HepG2 (cell line): Measurements from ENCODE around the gene NKX1-2. TPM values are rescaled to one million over a fixed set of nuclear protein-coding genes. Genes with fewer than 3 reads are reported as not detected.

Source experiments
- FOXO1 ChIP-seq: sonication (generic); formaldehyde crosslinking; IDR thresholded peaks from 2 replicates; pipeline ENCODE4 v1.4.0; 2020; ENCODE audit warnings: missing genetic modification reagents
- JUN ChIP-seq: sonication (generic); formaldehyde crosslinking; IDR thresholded peaks from 2 replicates; pipeline ENCODE4 v1.4.0; 2020; ENCODE audit warnings: mild to moderate bottlenecking, missing genetic modification reagents
- KLF6 ChIP-seq: IDR thresholded peaks from 2 replicates; pipeline ENCODE4 v1.8.0; 2016; ENCODE audit warnings: missing biosample characterization, missing genetic modification reagents
- NBN ChIP-seq: fragments of 450-650 bp; conservative IDR thresholded peaks from 2 replicates; pipeline ENCODE4 v1.6.1; 2017
- NFKBIZ ChIP-seq: IDR thresholded peaks from 2 replicates; pipeline ENCODE4 v1.6.1; 2018; ENCODE audit warnings: missing genetic modification reagents, missing compliant biosample characterization
- PHF5A ChIP-seq: IDR thresholded peaks from one replicate; pipeline ENCODE4 v1.6.1; 2018; ENCODE audit warnings: low read depth, missing genetic modification reagents; ENCODE audit not compliant: unreplicated experiment
- PRPF4 ChIP-seq: fragments of 200-400 bp; formaldehyde crosslinking; IDR thresholded peaks from 2 replicates; pipeline ENCODE4 v1.6.1; 2016; ENCODE audit warnings: low read length, low read depth; ENCODE audit not compliant: poor library complexity, severe bottlenecking
- PTBP1 ChIP-seq: fragments of 200-400 bp; formaldehyde crosslinking; IDR thresholded peaks from 2 replicates; pipeline ENCODE4 v1.6.1; 2018; ENCODE audit warnings: low read length, low read depth; ENCODE audit not compliant: poor library complexity, severe bottlenecking
- RFX3 ChIP-seq: IDR thresholded peaks from 2 replicates; pipeline ENCODE4 v1.6.1; 2016; ENCODE audit warnings: missing biosample characterization, missing genetic modification reagents
- THAP8 ChIP-seq: sonication (generic); formaldehyde crosslinking; IDR thresholded peaks from 2 replicates; pipeline ENCODE4 v1.5.1; 2020; ENCODE audit warnings: missing genetic modification reagents, mild to moderate bottlenecking, borderline replicate concordance
- ZBTB7A ChIP-seq: sonication (generic); formaldehyde crosslinking; IDR thresholded peaks from 2 replicates; pipeline ENCODE4 v1.8.0; 2022; ENCODE audit warnings: mild to moderate bottlenecking, missing genetic modification reagents
- ZFX ChIP-seq: sonication (generic); formaldehyde crosslinking; IDR thresholded peaks from 2 replicates; pipeline ENCODE4 v1.4.0; 2020; ENCODE audit warnings: mild to moderate bottlenecking, low read depth, missing genetic modification reagents, moderate library complexity
- ZNF143 ChIP-seq: sonication (generic); formaldehyde crosslinking; IDR thresholded peaks from 2 replicates; pipeline ENCODE4 v1.4.0; 2020; ENCODE audit warnings: missing genetic modification reagents
- ZNF224 ChIP-seq: sonication (generic); formaldehyde crosslinking; IDR thresholded peaks from 2 replicates; pipeline ENCODE4 v1.5.0; 2020; ENCODE audit warnings: mild to moderate bottlenecking, missing genetic modification reagents
- ZNF225 ChIP-seq: sonication (generic); formaldehyde crosslinking; IDR thresholded peaks from 2 replicates; pipeline ENCODE4 v1.4.0; 2020; ENCODE audit warnings: mild to moderate bottlenecking, missing genetic modification reagents
- ZNF432 ChIP-seq: sonication (generic); formaldehyde crosslinking; IDR thresholded peaks from 2 replicates; pipeline ENCODE4 v1.5.0; 2020; ENCODE audit warnings: missing genetic modification reagents, mild to moderate bottlenecking, borderline replicate concordance
- ZNF788 ChIP-seq: sonication (generic); formaldehyde crosslinking; IDR thresholded peaks from 2 replicates; pipeline ENCODE4 v1.5.0; 2020; ENCODE audit warnings: mild to moderate bottlenecking, missing genetic modification reagents, borderline replicate concordance
- ZNF839 ChIP-seq: sonication (generic); formaldehyde crosslinking; IDR thresholded peaks from 2 replicates; pipeline ENCODE4 v1.4.0; 2020; ENCODE audit warnings: missing genetic modification reagents, mild to moderate bottlenecking, borderline replicate concordance
- polyA plus RNA-seq, 8 experiments: library from polyadenylated mRNA; depleted of rRNA in 3 of 8; stranded (reverse) in 7 of 8; unstranded in 1 of 8; fragments of >200 nt; fragmentation: Illumina TruSeq in 4 of 8; extraction: Trizol in 4 of 8; gene quantifications; 2 replicates each; pipeline versions ENCODE4 v1.2.1 to v1.2.3, GENCODE V29; 2011 to 2016; ENCODE audit warnings: low read depth in 4 of 8, missing spikeins in 1 of 8, mixed read lengths in 1 of 8; ENCODE audit not compliant: insufficient read depth in 1 of 8
- total RNA-seq, 5 experiments: library from RNA; depleted of rRNA; stranded (reverse); fragments of >200 nt; fragmentation: Illumina TruSeq; extraction: Trizol; gene quantifications; 2 replicates each; pipeline ENCODE4 v1.2.3, GENCODE V29; 2016; ENCODE audit warnings: low read depth in 1 of 5
- TF ChIP-seq, protein P1 (sequence below): sonication (generic); formaldehyde crosslinking; IDR thresholded peaks from 2 replicates; pipeline ENCODE4 v1.4.0; 2020; ENCODE audit warnings: mild to moderate bottlenecking, missing genetic modification reagents, borderline replicate concordance
- TF ChIP-seq, protein P2 (sequence below), 2 experiments: sonication (generic) in 1 of 2; formaldehyde crosslinking in 1 of 2; IDR thresholded peaks; 2 replicates each; pipeline versions ENCODE4 v1.4.0 to v1.6.1; 2018 to 2020; ENCODE audit warnings: missing genetic modification reagents in 2 of 2, borderline replicate concordance in 1 of 2, low read depth in 1 of 2, mild to moderate bottlenecking in 1 of 2, missing biosample characterization in 1 of 2

The NKX1-2 gene
- total and polyA plus RNA-seq, 2 of the 13 experiments (the other 11 are each of a cell fraction or from before 2014, with no cell fraction given) = not detected

DNA sequence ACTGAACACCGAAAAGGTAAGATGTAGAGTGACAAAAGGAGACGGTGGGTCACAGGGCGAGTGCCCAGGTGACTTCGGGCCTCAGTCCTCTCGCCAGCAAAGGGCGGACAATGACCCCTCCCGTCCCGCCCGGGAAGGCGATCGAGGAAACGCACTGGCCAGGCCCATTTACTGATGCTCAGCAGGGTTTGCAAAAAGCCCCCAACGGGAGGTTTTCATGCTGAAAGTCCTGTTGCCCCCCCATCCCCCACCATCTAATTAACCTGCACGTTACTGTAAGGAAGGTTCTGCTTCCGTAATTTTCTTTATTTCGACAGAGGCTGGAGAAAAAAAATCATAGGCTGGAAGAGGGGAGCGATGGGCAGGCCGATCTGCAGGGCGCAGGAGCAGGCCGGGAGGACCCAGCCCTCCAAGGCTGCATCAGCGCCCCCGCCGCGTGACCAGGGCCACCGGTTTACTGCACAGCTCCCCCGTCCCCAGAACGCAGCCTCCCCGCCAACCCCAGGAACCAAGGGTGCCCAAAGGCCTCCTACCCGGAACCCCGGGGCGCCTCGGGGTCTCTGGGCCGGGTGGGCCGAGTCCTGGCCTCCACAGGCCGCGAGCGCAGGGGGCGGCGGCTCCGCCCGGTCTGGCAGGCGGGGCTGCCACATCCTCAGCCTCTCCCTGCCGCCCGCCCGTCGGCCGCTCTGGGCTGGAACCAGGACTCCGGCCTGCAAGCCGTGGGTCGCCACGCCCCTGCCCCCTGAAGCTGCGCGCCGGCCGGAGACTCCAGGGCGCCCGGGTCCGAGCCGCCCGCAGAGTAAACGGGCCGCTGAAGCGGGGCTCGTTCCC, 31.7 kb downstream of the NKX1-2 start (continued):
- TF ChIP-seq, protein P1, sequence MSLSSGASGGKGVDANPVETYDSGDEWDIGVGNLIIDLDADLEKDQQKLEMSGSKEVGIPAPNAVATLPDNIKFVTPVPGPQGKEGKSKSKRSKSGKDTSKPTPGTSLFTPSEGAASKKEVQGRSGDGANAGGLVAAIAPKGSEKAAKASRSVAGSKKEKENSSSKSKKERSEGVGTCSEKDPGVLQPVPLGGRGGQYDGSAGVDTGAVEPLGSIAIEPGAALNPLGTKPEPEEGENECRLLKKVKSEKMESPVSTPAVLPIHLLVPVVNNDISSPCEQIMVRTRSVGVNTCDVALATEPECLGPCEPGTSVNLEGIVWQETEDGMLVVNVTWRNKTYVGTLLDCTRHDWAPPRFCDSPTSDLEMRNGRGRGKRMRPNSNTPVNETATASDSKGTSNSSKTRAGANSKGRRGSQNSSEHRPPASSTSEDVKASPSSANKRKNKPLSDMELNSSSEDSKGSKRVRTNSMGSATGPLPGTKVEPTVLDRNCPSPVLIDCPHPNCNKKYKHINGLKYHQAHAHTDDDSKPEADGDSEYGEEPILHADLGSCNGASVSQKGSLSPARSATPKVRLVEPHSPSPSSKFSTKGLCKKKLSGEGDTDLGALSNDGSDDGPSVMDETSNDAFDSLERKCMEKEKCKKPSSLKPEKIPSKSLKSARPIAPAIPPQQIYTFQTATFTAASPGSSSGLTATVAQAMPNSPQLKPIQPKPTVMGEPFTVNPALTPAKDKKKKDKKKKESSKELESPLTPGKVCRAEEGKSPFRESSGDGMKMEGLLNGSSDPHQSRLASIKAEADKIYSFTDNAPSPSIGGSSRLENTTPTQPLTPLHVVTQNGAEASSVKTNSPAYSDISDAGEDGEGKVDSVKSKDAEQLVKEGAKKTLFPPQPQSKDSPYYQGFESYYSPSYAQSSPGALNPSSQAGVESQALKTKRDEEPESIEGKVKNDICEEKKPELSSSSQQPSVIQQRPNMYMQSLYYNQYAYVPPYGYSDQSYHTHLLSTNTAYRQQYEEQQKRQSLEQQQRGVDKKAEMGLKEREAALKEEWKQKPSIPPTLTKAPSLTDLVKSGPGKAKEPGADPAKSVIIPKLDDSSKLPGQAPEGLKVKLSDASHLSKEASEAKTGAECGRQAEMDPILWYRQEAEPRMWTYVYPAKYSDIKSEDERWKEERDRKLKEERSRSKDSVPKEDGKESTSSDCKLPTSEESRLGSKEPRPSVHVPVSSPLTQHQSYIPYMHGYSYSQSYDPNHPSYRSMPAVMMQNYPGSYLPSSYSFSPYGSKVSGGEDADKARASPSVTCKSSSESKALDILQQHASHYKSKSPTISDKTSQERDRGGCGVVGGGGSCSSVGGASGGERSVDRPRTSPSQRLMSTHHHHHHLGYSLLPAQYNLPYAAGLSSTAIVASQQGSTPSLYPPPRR (CRISPR knock-in tag) = no peak
- TF ChIP-seq PHF5A (CRISPR knock-in tag) (no peak), NBN (no peak), PRPF4 (no peak), ZNF224 (no peak), ZNF432 (CRISPR knock-in tag) (no peak), THAP8 (CRISPR knock-in tag) (no peak), ZFX (CRISPR knock-in tag) (peak; percentile 68), RFX3 (CRISPR knock-in tag) (no peak), JUN (CRISPR knock-in tag) (no peak), ZBTB7A (CRISPR knock-in tag) (no peak), ZNF225 (no peak), ZNF788 (CRISPR knock-in tag) (peak; percentile 25; the same call in 1 of the 2 replicates), ZNF839 (CRISPR knock-in tag) (no peak), KLF6 (no peak), ZNF143 (CRISPR knock-in tag) (no peak), NFKBIZ (CRISPR knock-in tag) (no peak), PTBP1 (no peak), FOXO1 (CRISPR knock-in tag) (no peak)
- TF ChIP-seq, protein P2, sequence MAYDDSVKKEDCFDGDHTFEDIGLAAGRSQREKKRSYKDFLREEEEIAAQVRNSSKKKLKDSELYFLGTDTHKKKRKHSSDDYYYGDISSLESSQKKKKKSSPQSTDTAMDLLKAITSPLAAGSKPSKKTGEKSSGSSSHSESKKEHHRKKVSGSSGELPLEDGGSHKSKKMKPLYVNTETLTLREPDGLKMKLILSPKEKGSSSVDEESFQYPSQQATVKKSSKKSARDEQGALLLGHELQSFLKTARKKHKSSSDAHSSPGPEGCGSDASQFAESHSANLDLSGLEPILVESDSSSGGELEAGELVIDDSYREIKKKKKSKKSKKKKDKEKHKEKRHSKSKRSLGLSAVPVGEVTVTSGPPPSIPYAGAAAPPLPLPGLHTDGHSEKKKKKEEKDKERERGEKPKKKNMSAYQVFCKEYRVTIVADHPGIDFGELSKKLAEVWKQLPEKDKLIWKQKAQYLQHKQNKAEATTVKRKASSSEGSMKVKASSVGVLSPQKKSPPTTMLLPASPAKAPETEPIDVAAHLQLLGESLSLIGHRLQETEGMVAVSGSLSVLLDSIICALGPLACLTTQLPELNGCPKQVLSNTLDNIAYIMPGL (CRISPR knock-in tag; IDR thresholded peaks at IDR 0.05; ENCODE audit: borderline replicate concordance in 1 of 2, low read depth in 1 of 2) = peak in 1 of 2 experiments; percentile 17; a peak in 1 of 4 replicates
